Epithelial cell of umbilical artery (primary cell): ENCODE measurements around the gene MED25. TPM values are rescaled to one million over a fixed set of nuclear protein-coding genes. Genes with fewer than 3 reads are reported as not detected.

Experiments
- total RNA-seq: library from RNA; depleted of rRNA; stranded (reverse); fragments of >200 nt; gene quantifications from 2 replicates; pipeline ENCODE4 v1.2.3, GENCODE V29; 2014

Gene MED25
- total RNA-seq, result 11.0 and 14.1 TPM in 2 replicates

GRCh38 chr19:49817964-49818648 is at the start of gene MED25:
Gene MED25 (plus strand): TSS chr19:49818289. CDS start chr19:49818342, 53 bp downstream.

GRCh38 chr19:49812997-49813861 is 4.9 kb upstream of the MED25 start, which contains the start of gene FUZ:
Gene FUZ (minus strand): TSS chr19:49813292. CDS start chr19:49813106, 186 bp downstream.

GRCh38 chr19:49850487-49851342 is 32.6 kb downstream of the MED25 start, which contains the start of gene PTOV1:
Gene PTOV1 (plus strand): TSS chr19:49851159.

GRCh38 chr19:49866933-49867782 is 49.1 kb downstream of the MED25 start, which contains the start of gene PNKP:
Gene PNKP (minus strand): TSS chr19:49867576. CDS start chr19:49867204, 372 bp downstream.

GRCh38 chr19:49877020-49877878 is 59.2 kb downstream of the MED25 start, which contains the start of the genes AKT1S1 and TBC1D17:
Gene AKT1S1 (minus strand): TSS chr19:49877355. CDS start chr19:49873295, 4,060 bp downstream.
Gene TBC1D17 (plus strand): TSS chr19:49877702. CDS start chr19:49877724, 22 bp downstream.

Other genes with a start within 250 kb of the MED25 start
- gene NOSIP, start 237.7 kb upstream of the MED25 start, total RNA-seq, result 103 and 121 TPM in 2 replicates
- gene PRRG2, start 237.0 kb upstream of the MED25 start, total RNA-seq, result 1.3 and 1.4 TPM in 2 replicates
- gene PRR12, start 227.1 kb upstream of the MED25 start, total RNA-seq, result 1.4 and 1.6 TPM in 2 replicates
- 43.5 and 48.4 TPM in 2 replicates for gene RRAS, start 178.1 kb upstream of the MED25 start, total RNA-seq
- gene SCAF1, start 176.1 kb upstream of the MED25 start, total RNA-seq, result 8.2 and 11.7 TPM in 2 replicates
- 48.8 and 53.9 TPM in 2 replicates for gene IRF3, start 152.4 kb upstream of the MED25 start, total RNA-seq
- 7.0 and 7.5 TPM in 2 replicates for gene BCL2L12, start 152.4 kb upstream of the MED25 start, total RNA-seq
- 536 and 608 TPM in 2 replicates for gene PRMT1, start 141.0 kb upstream of the MED25 start, total RNA-seq
- 0.32 and 0.91 TPM in 2 replicates for gene ADM5, start 128.7 kb upstream of the MED25 start, total RNA-seq
- gene CPT1C, start 127.2 kb upstream of the MED25 start, total RNA-seq, result 13.0 and 19.5 TPM in 2 replicates
- not detected in 2 replicates for gene TSKS, start 55.0 kb upstream of the MED25 start, total RNA-seq
- gene AP2A1, start 51.3 kb upstream of the MED25 start, total RNA-seq, result 33.1 and 37.7 TPM in 2 replicates
- gene FUZ, start 5.0 kb upstream of the MED25 start, total RNA-seq, result 23.7 and 31.9 TPM in 2 replicates
- 44.8 and 51.2 TPM in 2 replicates for gene PTOV1, start 32.9 kb downstream of the MED25 start, total RNA-seq
- 52.4 and 53.9 TPM in 2 replicates for gene PNKP, start 49.3 kb downstream of the MED25 start, total RNA-seq
- 5.2 and 6.2 TPM in 2 replicates for gene AKT1S1, start 59.1 kb downstream of the MED25 start, total RNA-seq
- gene TBC1D17, start 59.4 kb downstream of the MED25 start, total RNA-seq, result 2.9 and 6.5 TPM in 2 replicates
- gene IL4I1, start 78.6 kb downstream of the MED25 start, total RNA-seq, result 3.2 and 8.2 TPM in 2 replicates
- 2.9 and 5.2 TPM in 2 replicates for gene ATF5, start 110.9 kb downstream of the MED25 start, total RNA-seq
- gene NUP62, start 111.2 kb downstream of the MED25 start, total RNA-seq, result 24.2 and 24.7 TPM in 2 replicates
- gene SIGLEC11, start 142.9 kb downstream of the MED25 start, total RNA-seq, result not detected in 2 replicates
- gene VRK3, start 207.1 kb downstream of the MED25 start, total RNA-seq, result 14.4 and 15.6 TPM in 2 replicates
- 6.7 and 8.1 TPM in 2 replicates for gene ZNF473, start 207.7 kb downstream of the MED25 start, total RNA-seq